GM18907 (cell line): ENCODE measurements around the gene SRF.
"Not testable (repeated sequence)": the region's sequence is repeated elsewhere in the genome, so short reads cannot be mapped to it uniquely, and the experiment has no call there.

ENCODE experiments used
- ATAC-seq: cut with Tn5 transposase; IDR thresholded peaks from one replicate; pipeline ENCODE4 v1.9.1; 2021; ENCODE audit warnings: mild to moderate bottlenecking, moderate library complexity; ENCODE audit not compliant: unreplicated experiment

Gene SRF

GRCh38 chr6:43170931-43171706 lies at the start of gene SRF:
Gene SRF, plus strand, starts transcription at chr6:43171269. Its CDS starts 388 bp downstream, at chr6:43171657.
- ATAC-seq: peak; percentile 62

GRCh38 chr6:43122146-43122545 lies 48.9 kb upstream of the SRF start:
- ATAC-seq: no peak

GRCh38 chr6:43123461-43124314 lies 47.4 kb upstream of the SRF start:
- ATAC-seq: no peak

GRCh38 chr6:43124481-43124880 lies 46.6 kb upstream of the SRF start:
- no peak for ATAC-seq

- no peak for ATAC-seq
Measured at GRCh38 chr6:43125119-43125518, 46.0 kb upstream of the SRF start.

GRCh38 chr6:43125555-43125954 lies 45.5 kb upstream of the SRF start:
- no peak for ATAC-seq

- no peak for ATAC-seq
Measured at GRCh38 chr6:43127180-43127579, 43.9 kb upstream of the SRF start.

- ATAC-seq: no peak
Measured at GRCh38 chr6:43127877-43128276, 43.2 kb upstream of the SRF start.

- no peak for ATAC-seq
Measured at GRCh38 chr6:43128926-43129325, 42.1 kb upstream of the SRF start.

GRCh38 chr6:43129434-43130194 lies 41.5 kb upstream of the SRF start:
- no peak for ATAC-seq

GRCh38 chr6:43130429-43130828 lies 40.6 kb upstream of the SRF start:
- no peak for ATAC-seq

- not testable (repeated sequence) for ATAC-seq
Measured at GRCh38 chr6:43131379-43131778, 39.7 kb upstream of the SRF start.

GRCh38 chr6:43138267-43138666 lies 32.8 kb upstream of the SRF start:
- ATAC-seq: no peak

GRCh38 chr6:43139973-43140372 lies 31.1 kb upstream of the SRF start:
- not testable (repeated sequence) for ATAC-seq

GRCh38 chr6:43141644-43142043 lies 29.4 kb upstream of the SRF start:
- no peak for ATAC-seq

- ATAC-seq: no peak
Measured at GRCh38 chr6:43142101-43142500, 29.0 kb upstream of the SRF start.

- ATAC-seq: peak; percentile 82
Measured at GRCh38 chr6:43143235-43144128, 27.6 kb upstream of the SRF start.

- no peak for ATAC-seq
Measured at GRCh38 chr6:43144879-43145278, 26.2 kb upstream of the SRF start.

- no peak for ATAC-seq
Measured at GRCh38 chr6:43146261-43146660, 24.8 kb upstream of the SRF start.
